ENCODE data around the gene RASSF1.

RASSF1 gene

DNA sequence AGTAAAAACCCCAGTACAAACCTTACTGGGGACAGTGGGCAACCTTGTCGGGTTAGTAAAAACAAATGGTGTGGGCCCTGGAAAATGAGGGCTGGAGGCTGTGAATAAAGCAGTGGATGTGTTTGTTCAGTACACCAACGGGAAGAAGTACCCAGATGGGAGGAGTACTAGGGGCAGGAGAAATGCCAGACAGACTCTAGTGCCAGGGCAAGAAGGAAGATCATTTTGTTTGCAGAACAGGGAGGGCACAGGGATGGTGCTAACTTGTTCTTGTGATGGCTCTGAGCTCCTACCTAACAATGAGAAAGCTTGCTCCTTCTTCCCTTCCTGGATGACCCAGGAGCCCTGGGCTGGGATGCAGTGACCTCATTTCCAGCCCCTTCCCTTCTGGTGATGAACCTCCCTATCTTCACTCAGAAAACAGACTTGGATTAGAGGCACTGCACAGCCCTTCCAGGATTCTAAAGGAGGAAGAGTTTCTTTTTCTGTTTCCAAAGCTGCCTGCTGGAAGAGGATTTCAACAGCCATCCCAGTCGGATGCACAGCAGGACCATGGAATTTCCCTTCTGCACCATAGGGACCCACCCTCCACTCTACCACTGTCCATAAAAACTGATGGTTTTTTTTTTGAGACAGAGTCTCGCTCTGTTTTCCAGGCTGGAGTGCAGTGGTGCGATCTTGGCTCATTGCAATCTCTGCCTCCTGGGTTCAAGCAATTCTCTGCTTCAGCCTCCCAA lies 6.1 kb downstream of the RASSF1 start:
- no peak for DNase-seq (ENCODE audit: low read depth, low spot score)
- Histone ChIP-seq H3K27ac (ENCODE audit: low read length) (no peak overlapping the region), H3K27me3 (ENCODE audit: control insufficient read depth, insufficient read depth, low read length) (peaks cover 4% of the 10 kb centered on the region; the same call in 1 of the 2 replicates), H3K4me1 (ENCODE audit: control insufficient read depth, insufficient read depth, low read length) (no peaks in the 10 kb centered on the region), H3K9me3 (ENCODE audit: control insufficient read depth, insufficient read depth, low read length) (no peaks in the 10 kb centered on the region), H3K36me3 (ENCODE audit: control insufficient read depth, insufficient read depth, low read length) (peaks cover 14% of the 10 kb centered on the region), H3K4me3 (ENCODE audit: low read length) (no peak overlapping the region)
- no CpG with 5 or more reads among the region's 5 CpGs for WGBS (ENCODE audit: insufficient coverage, insufficient read length)

DNA sequence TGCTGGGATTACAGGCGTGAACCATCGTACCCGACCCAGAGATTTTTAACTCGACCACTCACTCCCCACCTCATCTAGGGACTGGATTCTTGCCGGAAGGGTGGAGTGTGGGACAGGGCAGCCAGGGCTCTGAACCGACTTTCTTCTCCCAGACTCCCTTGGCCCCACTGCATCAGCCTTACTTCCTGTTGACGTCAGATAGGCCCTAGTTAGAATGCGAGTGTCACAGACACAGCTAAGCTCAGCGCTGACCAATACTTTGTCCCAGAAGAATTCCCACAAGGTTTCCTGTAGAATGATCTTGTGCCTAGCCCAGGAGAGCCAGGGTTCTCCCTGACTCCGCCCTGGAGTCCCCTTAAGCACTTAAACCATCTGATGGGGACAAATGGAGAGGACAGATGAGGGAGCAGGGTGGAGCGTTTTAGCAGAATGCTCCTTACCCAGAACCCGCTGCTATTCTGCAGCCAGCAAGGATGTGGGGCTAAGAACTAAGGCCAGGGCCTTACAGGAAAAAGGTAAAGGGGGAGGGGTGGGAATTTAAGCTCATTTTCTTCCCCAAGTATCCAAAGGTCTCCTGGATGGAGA lies 6.8 kb downstream of the RASSF1 start:
- Histone ChIP-seq H3K9me3 (ENCODE audit: control insufficient read depth, insufficient read depth, low read length) (no peaks in the 10 kb centered on the region), H3K4me1 (ENCODE audit: control insufficient read depth, insufficient read depth, low read length) (no peaks in the 10 kb centered on the region), H3K27ac (ENCODE audit: low read length) (no peak overlapping the region), H3K36me3 (ENCODE audit: control insufficient read depth, insufficient read depth, low read length) (peaks cover 14% of the 10 kb centered on the region), H3K27me3 (ENCODE audit: control insufficient read depth, insufficient read depth, low read length) (peaks cover 1% of the 10 kb centered on the region; the same call in 1 of the 2 replicates), H3K4me3 (ENCODE audit: low read length) (no peak overlapping the region)
- DNase-seq (ENCODE audit: low read depth, low spot score), result no peak
- no CpG with 5 or more reads among the region's 12 CpGs for WGBS (ENCODE audit: insufficient coverage, insufficient read length)

DNA sequence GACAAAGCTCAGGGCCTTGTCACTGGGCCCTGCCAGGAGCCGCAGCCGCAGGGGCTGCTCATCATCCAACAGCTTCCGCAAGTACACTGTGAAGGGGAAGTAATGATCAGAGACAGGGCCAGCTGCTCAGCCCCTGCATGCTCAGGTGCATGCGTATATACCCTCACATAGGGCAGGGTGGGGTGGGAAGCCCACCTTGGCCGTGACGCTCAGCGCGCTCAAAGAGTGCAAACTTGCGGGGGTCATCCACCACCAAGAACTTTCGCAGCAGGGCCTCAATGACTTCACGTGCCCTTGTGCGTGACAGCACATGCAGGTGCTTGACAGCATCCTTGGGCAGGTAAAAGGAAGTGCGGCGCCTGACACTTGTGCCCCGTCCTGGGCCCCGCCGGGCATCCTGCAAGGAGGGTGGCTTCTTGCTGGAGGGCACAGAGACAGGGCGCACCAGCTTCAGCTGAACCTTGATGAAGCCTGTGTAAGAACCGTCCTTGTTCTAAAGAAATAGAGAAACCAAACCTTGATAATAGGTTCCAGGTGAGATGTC lies 9.2 kb downstream of the RASSF1 start:
- no CpG with 5 or more reads among the region's 19 CpGs for WGBS (ENCODE audit: insufficient coverage, insufficient read length)

DNA sequence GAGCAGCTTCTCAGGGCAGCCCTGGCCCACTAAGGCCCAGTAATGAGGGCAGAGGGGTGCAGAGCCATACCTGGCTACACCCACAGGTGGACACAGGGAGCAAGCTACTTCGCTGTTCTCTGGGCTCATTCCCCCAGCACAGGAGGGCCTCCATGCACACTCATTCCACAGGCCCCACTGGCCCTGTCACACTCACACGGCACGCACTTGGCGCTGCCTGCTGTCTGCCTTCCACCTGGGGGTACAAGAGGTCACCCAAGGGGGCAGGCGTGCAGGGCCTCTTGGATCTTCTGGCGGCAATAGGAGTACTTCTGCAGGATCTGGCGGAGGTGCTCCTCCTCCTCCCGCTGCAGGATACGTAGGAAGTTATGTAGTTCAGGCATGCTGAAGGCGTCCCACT lies 10.3 kb downstream of the RASSF1 start:
- no peak overlapping the region for H3K4me3 ChIP-seq (ENCODE audit: low read length)
- DNase-seq (ENCODE audit: low read depth, low spot score), result no peak
- peaks cover 18% of the 10 kb centered on the region for H3K36me3 ChIP-seq (ENCODE audit: control insufficient read depth, insufficient read depth, low read length)
- H3K27me3 ChIP-seq (ENCODE audit: control insufficient read depth, insufficient read depth, low read length), result no peaks in the 10 kb centered on the region
- H3K4me1 ChIP-seq (ENCODE audit: control insufficient read depth, insufficient read depth, low read length), result no peaks in the 10 kb centered on the region
- no CpG with 5 or more reads among the region's 10 CpGs for WGBS (ENCODE audit: insufficient coverage, insufficient read length)
- no peak overlapping the region for H3K27ac ChIP-seq (ENCODE audit: low read length)
- no peaks in the 10 kb centered on the region for H3K9me3 ChIP-seq (ENCODE audit: control insufficient read depth, insufficient read depth, low read length)

More for the DNA sequence above, 9.2 kb downstream of the RASSF1 start:
- no peak for DNase-seq (ENCODE audit: low read depth, low spot score)
- Histone ChIP-seq H3K9me3 (ENCODE audit: control insufficient read depth, insufficient read depth, low read length) (no peaks in the 10 kb centered on the region), H3K4me3 (ENCODE audit: low read length) (no peak overlapping the region), H3K36me3 (ENCODE audit: control insufficient read depth, insufficient read depth, low read length) (peaks cover 14% of the 10 kb centered on the region), H3K27me3 (ENCODE audit: control insufficient read depth, insufficient read depth, low read length) (no peaks in the 10 kb centered on the region), H3K27ac (ENCODE audit: low read length) (no peak overlapping the region), H3K4me1 (ENCODE audit: control insufficient read depth, insufficient read depth, low read length) (no peaks in the 10 kb centered on the region)

DNA sequence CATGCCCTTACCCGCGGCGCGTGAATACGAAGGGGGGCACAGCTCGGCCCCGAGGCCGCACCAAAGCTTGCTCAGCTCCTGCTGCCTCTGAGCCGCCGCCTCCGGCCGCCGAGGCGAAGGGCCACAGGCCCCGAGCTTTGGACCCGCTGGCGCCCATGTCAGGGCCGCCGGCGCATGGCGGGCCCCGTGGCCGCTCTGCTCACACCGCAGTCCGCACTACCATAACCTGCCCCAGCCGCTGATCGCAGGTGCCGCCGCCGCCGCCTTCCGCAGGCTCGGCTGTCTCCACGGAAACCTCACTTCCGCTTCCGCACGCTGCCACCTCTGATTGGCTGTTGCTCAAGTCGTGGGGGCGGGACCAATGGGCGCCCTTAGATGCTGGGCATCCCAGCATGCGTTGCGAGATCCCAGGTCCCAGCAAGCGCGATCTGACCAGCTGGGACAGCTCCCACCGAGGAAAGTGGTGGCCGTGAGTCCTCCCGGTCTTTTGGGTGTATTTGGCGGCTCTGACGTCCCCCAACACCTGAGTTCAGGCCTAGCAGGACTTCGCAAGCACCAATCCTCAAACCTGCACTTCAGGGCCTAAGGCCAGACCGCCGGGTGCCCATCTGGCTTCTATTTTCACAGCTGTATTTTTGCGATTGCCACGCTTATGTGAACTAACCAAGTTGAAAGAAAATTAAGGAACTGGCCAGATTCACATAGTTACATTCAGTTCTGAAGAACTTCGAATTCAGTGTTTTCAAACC lies 12.5 kb downstream of the RASSF1 start, which contains the start of gene TUSC2:
TUSC2 (minus strand) TSS at position 281 of the 749 bp plus-strand sequence; CDS start at position 157, 124 bp downstream.
- H3K27me3 ChIP-seq (ENCODE audit: control insufficient read depth, insufficient read depth, low read length), result no peaks in the 10 kb centered on the region
- no peak for DNase-seq (ENCODE audit: low read depth, low spot score)
- peak within 1 kb of the TSS; percentile 84 for H3K4me3 ChIP-seq (ENCODE audit: low read length)
- H3K4me1 ChIP-seq (ENCODE audit: control insufficient read depth, insufficient read depth, low read length), result peaks cover 3% of the 10 kb centered on the region; the same call in 1 of the 2 replicates
- peaks cover 18% of the 10 kb centered on the region for H3K36me3 ChIP-seq (ENCODE audit: control insufficient read depth, insufficient read depth, low read length)
- no CpG with 5 or more reads among the region's 55 CpGs for WGBS (ENCODE audit: insufficient coverage, insufficient read length)
- H3K27ac ChIP-seq (ENCODE audit: low read length), result no peak within 1 kb of the TSS
- no peaks in the 10 kb centered on the region for H3K9me3 ChIP-seq (ENCODE audit: control insufficient read depth, insufficient read depth, low read length)

DNA sequence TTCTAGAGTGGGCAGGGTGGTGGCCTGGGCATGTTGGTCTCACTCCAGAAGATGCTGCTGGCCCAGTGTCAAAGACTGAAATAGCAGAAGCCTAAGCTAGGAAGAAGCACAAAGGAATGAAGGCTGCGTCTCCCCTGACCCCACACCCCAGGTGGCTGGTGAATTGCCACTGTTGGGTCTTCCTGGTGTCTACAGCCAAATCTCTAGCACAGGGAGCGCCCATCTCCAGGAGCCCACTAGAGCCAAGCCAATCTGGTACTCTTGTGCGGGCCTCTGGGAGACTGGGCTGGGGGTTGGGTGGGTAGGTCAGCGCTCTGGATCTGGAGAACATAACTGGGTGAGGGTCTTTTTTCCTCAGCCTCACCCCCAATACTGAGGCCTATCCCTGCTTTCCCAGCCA lies 13.5 kb downstream of the RASSF1 start:
- no peak for DNase-seq (ENCODE audit: low read depth, low spot score)
- Histone ChIP-seq H3K27ac (ENCODE audit: low read length) (no peak overlapping the region), H3K36me3 (ENCODE audit: control insufficient read depth, insufficient read depth, low read length) (peaks cover 18% of the 10 kb centered on the region), H3K4me3 (ENCODE audit: low read length) (peak overlapping the region; percentile 84; the same call in 1 of the 2 replicates), H3K4me1 (ENCODE audit: control insufficient read depth, insufficient read depth, low read length) (peaks cover 3% of the 10 kb centered on the region; the same call in 1 of the 2 replicates), H3K9me3 (ENCODE audit: control insufficient read depth, insufficient read depth, low read length) (no peaks in the 10 kb centered on the region), H3K27me3 (ENCODE audit: control insufficient read depth, insufficient read depth, low read length) (no peaks in the 10 kb centered on the region)
- WGBS (ENCODE audit: insufficient coverage, insufficient read length), result no CpG with 5 or more reads among the region's 4 CpGs

DNA sequence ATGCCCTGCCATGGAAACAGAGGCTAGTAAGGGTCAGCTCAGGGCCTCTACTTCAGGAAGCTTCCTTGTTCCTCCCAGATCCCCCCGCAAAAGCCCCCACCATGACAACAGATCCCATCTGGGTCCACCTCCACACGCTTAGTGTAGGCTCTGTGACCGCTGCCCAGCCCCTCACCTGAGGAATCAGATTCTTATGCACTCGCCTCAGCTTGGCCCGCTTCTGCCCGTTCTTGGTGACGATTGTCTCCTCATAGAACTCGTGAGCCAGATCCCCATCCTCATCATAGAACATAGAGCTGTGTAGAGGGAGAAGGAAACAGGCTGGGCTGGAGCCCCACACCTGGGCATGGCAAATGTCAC lies 14.5 kb downstream of the RASSF1 start:
- no peak overlapping the region for H3K27ac ChIP-seq (ENCODE audit: low read length)
- H3K36me3 ChIP-seq (ENCODE audit: control insufficient read depth, insufficient read depth, low read length), result peaks cover 13% of the 10 kb centered on the region
- no peaks in the 10 kb centered on the region for H3K9me3 ChIP-seq (ENCODE audit: control insufficient read depth, insufficient read depth, low read length)
- peaks cover 3% of the 10 kb centered on the region; the same call in 1 of the 2 replicates for H3K4me1 ChIP-seq (ENCODE audit: control insufficient read depth, insufficient read depth, low read length)
- WGBS (ENCODE audit: insufficient coverage, insufficient read length), result no CpG with 5 or more reads among the region's 8 CpGs
- H3K4me3 ChIP-seq (ENCODE audit: low read length), result no peak overlapping the region
- no peaks in the 10 kb centered on the region for H3K27me3 ChIP-seq (ENCODE audit: control insufficient read depth, insufficient read depth, low read length)
- no peak for DNase-seq (ENCODE audit: low read depth, low spot score)

DNA sequence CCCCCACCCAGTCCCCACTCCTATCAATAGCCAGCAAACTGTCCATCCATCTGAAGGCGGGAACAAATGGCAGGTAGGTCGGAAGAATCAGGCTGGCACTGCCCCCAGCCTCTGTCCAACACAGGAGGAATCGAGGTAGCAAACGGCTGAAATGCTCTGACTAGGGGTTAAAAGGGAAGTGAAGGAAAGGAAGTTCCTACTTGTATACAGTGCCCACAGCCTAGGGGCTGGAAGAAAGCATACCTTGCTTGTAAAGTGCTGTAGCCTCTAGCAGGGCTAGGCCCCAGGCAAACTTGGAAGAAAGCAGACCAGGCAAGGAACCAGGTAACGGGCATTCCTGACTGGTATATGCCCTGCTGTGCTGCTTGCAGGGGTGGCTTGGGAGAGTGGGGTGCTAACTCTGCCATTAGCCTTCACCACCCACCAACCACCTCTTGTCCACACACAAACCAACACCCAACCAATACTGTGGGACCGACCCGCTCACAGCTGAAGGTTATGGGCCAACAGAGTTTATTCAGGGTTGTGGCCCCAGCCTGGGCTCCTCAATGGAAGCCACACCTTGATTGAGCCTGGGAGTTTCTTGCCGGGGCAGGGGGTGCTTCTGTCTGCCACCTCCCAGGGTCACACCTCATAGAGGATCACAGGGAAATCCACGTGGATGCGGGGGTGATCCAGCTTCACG lies 15.0 kb downstream of the RASSF1 start:
- no peaks in the 10 kb centered on the region for H3K9me3 ChIP-seq (ENCODE audit: control insufficient read depth, insufficient read depth, low read length)
- H3K27ac ChIP-seq (ENCODE audit: low read length), result no peak overlapping the region
- H3K4me3 ChIP-seq (ENCODE audit: low read length), result no peak overlapping the region
- no peak for DNase-seq (ENCODE audit: low read depth, low spot score)
- peaks cover 3% of the 10 kb centered on the region; the same call in 1 of the 2 replicates for H3K4me1 ChIP-seq (ENCODE audit: control insufficient read depth, insufficient read depth, low read length)
- no CpG with 5 or more reads among the region's 11 CpGs for WGBS (ENCODE audit: insufficient coverage, insufficient read length)
- peaks cover 11% of the 10 kb centered on the region for H3K36me3 ChIP-seq (ENCODE audit: control insufficient read depth, insufficient read depth, low read length)
- no peaks in the 10 kb centered on the region for H3K27me3 ChIP-seq (ENCODE audit: control insufficient read depth, insufficient read depth, low read length)

DNA sequence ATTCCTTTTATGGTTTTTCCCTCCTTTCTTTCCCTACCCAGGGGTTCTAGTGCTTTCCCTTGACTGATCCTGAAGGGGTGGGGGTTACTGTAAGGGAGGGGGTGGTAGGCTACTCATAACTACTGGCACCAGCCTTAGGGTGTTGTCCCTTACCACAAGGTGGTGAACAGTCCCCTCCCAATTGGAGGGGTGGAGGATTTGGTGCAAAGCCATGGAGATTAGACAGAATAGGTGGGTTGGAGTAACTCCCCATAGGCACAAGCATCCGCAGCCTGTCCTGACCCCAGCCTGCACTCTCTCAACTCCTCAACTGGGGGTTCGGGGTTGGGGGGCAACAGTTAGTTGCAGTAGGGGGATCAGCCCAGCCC lies 15.5 kb downstream of the RASSF1 start:
- H3K4me1 ChIP-seq (ENCODE audit: control insufficient read depth, insufficient read depth, low read length), result peaks cover 5% of the 10 kb centered on the region
- no peak overlapping the region for H3K4me3 ChIP-seq (ENCODE audit: low read length)
- H3K27ac ChIP-seq (ENCODE audit: low read length), result no peak overlapping the region
- H3K9me3 ChIP-seq (ENCODE audit: control insufficient read depth, insufficient read depth, low read length), result no peaks in the 10 kb centered on the region
- no peak for DNase-seq (ENCODE audit: low read depth, low spot score)
- H3K36me3 ChIP-seq (ENCODE audit: control insufficient read depth, insufficient read depth, low read length), result peaks cover 7% of the 10 kb centered on the region; the same call in 1 of the 2 replicates
- no CpG with 5 or more reads among the region's 2 CpGs for WGBS (ENCODE audit: insufficient coverage, insufficient read length)
- no peaks in the 10 kb centered on the region for H3K27me3 ChIP-seq (ENCODE audit: control insufficient read depth, insufficient read depth, low read length)

All from iPS DF 6.9 (cell line).